Bone marrow (tissue), 2 donors: ENCODE data around the gene PDCL3.
A peak's percentile ranks its signal among the peaks of the same experiment; 100 is the strongest.

Experiments
- DNase-seq, 2 donors: peaks; one replicate each; lab custom pipeline; 2025; lab: John Stamatoyannopoulos, UW

PDCL3 gene

DNA sequence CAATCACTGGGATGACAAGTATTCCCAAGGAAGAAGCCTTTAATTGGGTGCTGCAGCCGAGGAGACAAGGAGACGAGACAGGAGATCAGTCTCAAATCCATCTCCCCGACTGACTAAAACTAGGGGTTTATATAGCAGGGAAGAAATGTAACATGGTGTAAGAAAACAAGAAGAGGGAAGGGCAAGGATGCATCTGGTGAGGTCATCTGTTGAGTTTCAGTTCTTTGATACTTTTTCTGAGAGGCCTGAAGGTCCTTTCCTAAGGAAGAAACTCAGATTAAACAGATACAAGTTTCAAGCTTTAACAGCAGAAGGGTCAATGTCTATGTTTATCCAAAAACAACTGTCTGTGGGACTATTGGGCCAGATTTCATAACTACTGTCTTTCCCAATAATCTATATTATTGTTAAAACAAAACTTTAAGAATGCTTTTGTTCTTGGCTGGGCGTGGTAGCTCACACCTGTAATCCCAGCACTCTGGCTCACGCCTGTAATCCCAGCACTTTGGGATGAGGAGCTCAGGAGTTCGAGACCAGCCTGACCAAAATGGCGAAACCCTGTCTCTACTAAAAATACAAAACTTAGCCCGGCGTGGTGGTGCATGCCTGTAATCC, 2.5 kb upstream of the PDCL3 start:
- DNase-seq: no peak

DNA sequence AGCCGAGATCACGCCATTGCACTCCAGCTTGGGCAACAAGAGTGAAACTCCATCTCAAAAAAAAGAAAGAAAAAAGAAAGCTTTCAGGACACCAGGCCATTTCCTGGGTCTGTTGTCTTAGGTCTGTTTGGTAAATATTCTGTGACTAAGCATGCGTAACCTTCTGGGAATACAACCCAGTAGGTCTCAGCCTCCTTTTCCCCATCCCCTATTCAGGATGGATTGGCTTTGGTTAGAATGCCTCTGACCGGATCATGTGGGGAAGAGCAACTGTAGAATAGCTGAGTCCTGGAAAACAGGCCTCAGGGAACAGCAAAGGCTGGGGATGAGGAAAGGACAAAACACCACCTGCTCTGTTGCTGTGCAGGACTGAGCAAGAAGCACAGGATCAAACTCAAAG, 1.6 kb upstream of the PDCL3 start:
- DNase-seq: no peak

DNA sequence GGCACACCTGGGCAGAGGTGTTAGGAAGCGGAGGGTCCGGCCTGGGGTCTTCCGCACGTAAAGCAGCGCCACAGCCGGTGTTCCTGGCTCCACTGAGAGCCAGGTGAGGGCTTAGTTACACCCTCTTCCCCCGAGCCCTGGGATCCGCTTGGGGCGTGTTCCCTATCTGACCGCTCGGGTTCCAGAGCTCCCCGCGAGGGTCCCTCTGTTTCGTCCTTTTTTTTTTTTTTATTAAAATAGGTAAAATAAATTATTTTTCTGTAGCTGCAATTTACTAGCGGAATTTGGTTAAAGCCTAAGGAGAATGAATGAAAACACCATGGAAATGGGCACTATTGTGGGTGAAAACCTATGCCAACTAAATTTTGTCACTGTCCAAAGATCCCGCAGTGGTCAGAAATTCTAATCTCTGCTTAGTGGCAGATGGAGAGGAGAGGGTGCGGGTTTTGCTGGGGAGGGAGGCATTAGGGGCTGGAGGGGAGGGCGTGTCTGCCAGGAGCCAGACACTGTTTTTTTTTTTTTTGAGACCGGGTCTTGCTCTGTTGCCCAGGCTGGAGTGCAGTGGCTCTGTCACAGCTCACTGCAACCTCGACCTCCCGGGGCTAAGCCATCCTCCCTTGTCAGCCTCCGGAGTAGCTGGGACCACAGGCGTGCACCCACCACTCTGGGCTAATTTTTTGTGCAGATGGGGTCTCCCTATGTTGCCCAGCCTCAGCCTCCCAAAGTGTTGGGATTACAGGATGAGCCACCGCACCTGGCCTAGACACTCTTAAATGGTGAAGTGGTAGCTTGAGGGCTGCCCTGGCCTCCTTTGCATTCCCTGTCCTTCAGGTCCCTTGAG, 834 bp downstream of the PDCL3 start:
- DNase-seq: no peak

DNA sequence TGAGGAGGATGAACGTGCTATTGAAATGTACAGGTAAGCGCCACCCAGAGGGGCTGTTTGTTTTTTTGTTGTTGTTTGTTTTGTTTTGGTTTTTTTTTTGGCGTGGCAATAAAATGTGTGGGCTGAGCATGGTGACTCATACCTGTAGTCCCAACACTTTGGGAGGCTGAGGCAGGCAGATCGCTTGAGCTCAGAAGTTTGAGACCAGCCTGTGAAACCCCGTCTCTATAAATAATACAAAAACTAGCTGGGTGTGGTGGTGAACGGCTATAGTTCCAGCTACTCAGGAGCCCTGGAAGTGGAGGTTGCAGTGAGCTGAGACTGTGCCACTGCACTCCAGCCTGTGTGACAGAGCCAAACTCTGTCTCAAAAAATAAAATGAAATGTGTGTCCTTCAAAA, 6.2 kb downstream of the PDCL3 start:
- no peak for DNase-seq

DNA sequence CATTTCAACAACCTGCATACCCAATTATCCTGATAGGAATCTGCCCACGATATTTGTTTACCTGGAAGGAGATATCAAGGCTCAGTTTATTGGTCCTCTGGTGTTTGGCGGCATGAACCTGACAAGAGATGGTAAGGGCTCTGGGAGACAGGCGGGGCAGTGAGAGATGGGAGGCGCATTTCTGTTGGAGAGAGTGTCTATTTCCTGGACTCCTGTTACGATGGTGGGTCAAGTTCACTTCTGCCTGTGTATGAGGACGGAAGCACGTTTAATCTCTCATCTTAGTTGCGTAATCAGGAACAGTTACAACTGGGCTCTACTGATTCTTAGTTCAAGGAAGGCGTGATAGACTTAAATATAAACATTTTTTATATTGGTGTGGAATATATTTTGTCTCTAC, 8.9 kb downstream of the PDCL3 start:
- DNase-seq: no peak

DNA sequence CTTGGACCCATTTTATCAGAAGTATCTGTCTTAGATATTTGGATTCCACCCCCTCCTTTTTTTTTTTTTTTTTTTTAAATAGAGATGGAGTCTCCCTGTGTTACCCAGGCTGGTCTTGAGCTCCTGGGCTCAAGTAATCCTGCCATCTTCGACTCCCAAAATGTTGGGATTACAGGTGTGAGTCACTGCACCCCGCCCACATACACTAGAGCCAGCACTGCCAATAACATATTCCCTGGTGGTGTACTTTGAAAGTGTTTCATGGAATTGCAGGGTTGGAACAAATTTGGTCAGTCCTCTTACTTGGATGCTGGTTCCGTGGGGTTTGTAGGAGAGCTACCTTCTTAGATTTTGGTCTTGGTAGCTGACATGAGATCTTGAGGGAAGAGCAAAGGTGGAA, 15.0 kb downstream of the PDCL3 start:
- DNase-seq: no peak

DNA sequence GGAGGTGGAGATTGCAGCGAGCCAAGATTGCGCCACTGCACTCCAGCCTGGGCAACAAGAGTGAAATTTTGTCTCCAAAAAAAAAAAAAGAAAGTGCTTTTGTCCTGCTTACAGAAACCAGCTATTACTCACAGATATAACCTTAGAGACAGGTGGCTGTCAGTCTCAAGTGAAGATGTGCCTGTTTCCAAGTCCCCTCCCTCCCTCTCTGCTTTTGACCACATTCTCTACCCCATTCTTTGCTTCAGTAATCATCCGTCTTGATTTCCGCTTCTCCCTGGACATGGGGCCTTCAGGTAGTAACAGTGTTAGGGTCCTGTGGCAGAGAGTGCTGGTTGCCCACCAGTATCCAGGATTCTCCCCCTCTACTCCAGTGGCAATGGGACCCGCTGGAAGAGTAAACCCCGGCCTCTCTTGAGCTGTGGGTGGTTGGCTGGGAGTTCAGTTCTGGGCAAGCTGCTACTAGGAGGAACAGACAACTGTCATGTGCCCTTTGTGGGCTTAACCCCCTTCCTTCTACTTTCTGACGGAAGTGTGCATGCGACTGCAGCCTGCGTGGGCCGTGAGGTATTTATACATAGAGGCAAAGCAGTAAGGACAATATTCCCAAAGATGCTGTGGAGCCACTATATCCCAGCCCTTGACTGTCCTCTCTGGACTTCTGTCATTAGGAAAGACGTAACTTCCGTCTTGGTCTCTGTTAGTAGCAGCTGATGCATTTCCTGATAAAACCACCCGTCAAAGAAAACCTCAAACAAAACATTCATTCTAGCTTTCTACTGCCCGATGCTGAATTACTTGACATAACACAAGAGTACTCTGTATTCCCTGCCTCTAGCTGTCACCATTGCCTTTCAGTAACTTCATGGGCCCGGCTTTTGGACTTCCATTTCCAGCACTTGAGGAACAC, 17.8 kb downstream of the PDCL3 start:
- DNase-seq: peak; percentile 13 to 73

DNA sequence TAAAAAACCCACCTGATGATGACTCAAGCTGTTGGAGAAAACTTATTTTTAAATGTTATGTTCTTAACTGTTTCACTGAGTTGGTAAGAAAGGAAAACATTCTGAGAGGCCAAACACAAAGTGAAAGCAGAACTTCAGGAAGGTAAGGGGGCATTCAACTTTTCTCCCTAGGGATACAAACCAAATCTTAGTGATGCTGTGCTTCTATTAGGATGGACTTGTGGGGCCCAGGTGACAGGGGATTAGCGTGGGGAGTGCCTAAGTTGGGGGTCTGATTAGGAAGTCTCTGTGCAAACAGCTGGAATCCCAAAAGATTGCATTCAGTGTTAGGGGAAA, 18.5 kb downstream of the PDCL3 start:
- DNase-seq: no peak

DNA sequence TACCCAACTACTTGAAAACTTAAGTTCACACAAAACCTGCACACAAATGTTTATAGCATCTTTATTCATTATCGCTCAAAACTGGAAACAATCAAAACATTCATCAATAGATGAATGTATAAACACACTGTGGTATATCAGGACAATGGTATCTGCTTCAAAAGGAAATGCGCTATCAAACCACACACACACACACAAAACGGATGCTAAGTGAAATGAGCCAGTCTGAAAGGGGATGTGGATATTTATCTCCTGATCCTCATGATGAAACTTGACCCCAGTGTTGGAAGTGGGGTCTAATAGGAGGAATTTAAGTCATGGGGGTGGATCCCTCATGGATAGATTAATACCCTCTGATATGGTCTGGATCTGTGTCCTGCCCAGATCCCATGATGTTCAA, 22.0 kb downstream of the PDCL3 start:
- DNase-seq: no peak

DNA sequence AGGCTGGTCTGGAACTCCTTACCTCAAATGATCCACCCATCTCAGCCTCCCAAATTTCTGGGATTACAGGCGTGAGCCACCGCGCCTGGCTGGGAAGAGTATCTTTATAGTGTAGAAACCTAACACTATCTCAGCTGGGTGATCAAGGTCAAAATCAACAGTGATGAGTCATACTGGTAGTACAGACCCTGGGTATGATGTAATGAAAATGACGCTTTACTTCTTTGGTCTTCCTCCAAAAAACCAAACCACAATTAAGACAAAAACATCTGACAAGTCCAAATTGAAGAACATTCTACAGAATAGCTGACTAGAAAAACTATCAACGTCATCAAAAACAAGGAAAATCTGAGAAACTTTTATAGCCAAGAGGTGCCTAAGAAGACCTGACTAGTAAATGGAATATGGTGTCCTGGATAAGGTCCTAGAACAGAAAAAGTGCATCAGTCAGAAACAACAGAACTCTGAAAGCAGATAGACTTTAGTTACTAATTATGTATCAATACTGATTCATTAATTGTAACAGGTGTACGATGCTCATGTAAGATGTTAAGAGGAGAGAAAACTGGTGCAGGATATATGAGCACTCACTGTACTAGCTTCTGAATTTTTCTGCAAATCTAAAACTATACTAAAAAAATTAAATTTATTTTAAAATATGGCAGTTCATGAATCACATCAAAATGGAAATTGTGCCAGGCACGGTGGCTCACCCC, 25.4 kb downstream of the PDCL3 start:
- peak in 1 of 2 donors; percentile 69 for DNase-seq

DNA sequence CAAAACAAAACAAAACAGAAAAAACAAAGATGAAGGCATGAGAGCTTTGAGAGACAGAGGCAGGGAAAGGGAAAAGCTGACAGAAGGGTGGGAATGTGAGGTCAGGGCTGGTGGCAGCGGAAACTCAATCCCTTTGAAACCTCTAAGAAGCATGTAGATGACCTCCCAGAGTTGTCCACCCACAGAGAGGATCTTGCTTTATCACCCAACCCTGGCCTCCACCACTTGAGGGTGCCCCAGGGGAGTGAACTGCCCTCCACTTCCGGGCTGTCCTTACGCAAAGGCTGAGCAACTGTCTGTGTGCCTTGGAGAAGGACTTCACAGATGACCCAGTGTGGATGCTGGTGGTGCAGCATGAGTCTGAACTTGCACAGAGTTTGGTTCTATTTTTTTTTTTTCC, 26.7 kb downstream of the PDCL3 start:
- DNase-seq: no peak

DNA sequence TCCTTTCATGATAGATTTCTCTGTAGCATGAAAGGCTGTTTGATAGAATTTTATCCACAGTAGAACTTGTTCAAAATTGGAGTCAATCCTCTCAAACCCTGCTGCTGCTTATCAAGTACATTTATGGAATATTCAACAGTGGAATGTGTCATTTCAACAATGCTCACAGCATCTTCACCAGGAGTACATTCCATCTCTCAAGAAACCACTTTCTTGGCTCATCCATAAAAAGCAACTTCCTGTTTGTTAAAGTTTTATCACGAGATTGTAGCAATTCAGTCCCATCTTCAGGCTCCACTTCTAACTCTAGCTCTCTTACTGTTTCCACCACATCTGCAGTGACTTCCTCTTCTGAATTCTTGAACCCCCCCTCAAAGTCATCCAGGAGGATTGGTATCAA, 29.4 kb downstream of the PDCL3 start:
- DNase-seq: no peak

DNA sequence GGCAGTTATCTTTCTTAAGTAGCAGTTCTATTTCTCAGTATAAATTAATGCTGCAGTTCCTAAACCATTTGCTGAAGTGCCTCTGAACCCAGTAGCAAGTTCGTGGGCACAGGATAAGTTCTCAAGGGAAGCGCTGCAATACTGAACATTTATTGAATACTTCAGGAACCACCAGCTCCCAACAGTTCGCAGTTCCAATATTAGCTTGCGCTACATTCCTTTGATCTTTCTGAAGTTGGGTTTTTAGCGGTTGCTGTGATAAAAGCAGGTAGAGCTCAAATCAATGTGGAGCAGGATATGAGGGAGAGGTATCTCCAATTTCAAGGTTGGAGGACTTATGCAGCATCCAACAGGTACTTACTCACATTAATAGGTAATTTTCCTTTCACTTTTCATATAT, 33.7 kb downstream of the PDCL3 start:
- no peak for DNase-seq

DNA sequence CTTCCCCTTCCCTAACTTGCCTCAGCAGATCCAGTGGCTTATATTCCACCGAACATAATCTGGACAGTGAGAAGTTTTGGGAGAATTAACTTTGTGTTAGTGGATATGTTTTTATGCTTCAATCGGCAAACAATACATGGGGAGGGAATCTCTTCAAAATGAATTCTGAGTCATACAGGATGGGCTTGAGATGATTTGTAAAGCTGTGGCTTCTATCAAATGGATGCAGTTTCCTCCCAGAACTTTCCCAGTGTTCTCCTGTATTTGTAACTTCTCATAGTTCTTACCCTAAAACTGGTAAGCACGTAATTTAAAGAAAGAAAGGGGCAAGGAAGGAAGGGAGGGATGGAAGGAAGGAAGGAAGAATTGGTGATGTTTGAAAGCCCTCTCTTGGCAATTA, 36.8 kb downstream of the PDCL3 start:
- no peak for DNase-seq

DNA sequence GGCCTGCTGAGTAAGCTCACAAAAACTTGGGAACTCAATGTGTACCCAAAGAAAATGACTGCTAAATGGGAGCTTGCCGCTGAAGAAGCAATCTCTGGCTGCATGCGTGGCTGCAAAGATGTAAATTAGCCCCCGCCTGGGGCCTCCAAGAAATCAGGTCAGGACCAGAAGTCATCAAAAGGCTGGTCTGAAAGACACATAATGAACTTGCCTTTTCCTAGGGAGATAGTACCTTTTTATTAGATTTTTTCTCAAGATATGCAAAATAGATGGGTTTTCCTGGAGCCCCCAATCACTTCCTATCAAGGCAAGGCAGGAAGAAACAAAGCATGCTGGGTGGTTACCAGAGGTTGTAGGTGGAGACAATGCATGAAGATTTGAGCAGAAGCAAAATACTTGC, 38.9 kb downstream of the PDCL3 start:
- DNase-seq: no peak

DNA sequence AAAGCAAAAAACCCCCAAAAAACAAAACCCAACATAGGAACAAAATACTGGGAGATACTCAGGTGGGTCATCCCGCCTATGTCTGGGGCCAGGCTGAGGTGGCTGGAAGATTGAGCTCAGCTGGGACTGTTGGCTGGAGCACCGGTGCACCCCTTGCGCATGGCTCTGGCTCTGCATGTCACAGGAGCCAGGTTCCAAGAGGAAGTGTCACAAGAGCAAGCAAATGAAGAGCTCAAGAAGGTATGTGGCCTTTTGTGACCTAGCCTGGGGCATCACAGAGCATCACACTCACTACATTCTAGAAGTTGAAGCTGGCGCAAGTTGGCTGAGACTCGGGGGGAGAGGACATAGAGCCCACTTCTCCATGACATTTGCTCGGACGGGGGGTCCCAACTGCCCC, 40.6 kb downstream of the PDCL3 start:
- DNase-seq: no peak

DNA sequence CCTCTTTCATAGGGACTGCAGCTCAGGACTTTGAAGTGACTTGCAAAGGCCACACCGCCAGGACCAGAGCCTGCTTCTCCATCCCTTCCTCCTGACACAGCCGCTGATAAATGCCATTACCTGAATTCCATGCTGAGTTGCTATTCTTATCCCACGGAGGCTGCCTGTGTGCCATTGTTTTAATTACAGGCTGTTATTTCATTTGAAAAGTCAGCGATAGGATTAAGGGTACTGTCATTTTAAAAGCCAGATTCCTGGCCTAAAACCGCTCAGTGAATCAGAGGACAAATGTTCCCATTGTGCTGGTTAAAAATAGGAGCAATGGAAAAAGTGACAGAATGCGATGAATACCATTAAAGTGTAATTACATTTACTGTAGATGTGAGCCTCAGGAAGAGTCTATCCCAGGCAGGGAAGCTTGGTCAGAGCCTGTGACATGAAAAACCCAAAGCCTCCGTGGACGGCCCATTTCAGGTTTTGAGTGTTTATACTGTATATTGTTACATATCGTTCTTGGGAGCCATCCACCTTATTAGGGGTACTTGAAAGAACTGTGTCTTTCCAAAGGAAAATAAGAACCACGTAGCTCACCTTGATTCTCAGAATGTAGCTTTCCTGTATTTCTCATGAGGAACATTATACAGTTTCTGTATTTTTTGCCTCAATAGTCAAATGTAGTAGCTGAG, 41.3 kb downstream of the PDCL3 start:
- DNase-seq: no peak

DNA sequence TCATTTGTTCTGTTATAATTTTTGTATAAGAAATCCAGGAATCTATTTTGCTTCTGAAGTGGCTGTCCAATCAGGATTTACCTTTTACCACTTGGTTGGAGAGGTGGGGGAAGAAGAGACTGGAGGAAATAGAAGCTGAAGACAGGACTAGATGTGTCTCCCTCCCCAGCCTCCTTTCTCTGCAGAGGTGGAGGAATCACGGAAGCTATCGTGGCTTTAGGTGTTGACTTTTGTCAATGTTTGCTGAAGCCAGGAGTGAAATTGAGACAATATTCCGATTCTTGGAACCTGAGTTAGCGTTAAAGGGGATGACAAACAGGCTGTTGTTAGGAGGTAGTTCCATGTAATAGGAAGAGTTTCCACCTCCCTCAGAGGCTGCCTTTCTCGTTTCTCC, 43.5 kb downstream of the PDCL3 start:
- no peak for DNase-seq

DNA sequence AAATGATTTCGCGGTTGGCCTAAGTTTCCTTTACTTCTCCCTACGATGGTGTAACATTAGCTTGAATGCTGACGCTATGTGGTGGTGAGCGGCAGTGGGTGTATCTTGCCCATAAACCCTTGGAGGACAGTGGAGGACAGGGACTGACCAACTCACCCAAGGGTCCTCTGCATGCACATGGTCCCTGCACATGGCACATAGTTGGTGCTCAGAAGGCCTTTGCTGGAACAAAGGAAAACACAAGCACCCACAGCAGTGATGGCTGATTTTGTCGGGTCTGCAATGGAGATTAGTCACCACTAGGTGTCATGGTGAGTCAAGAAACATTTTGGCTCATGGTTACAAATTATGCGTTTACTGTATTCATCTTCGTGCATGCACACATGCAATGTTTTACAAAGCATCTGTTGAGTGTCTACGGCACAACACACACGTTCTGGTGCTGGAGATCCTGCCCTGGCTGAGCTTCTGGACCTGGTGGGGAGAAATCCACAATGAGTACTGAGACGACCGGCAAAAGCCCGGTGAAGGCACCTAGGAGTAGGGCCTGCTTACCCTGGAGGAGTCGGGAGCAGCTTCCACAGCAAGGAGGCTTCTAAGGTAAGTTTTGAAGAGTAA, 44.0 kb downstream of the PDCL3 start:
- DNase-seq: no peak

DNA sequence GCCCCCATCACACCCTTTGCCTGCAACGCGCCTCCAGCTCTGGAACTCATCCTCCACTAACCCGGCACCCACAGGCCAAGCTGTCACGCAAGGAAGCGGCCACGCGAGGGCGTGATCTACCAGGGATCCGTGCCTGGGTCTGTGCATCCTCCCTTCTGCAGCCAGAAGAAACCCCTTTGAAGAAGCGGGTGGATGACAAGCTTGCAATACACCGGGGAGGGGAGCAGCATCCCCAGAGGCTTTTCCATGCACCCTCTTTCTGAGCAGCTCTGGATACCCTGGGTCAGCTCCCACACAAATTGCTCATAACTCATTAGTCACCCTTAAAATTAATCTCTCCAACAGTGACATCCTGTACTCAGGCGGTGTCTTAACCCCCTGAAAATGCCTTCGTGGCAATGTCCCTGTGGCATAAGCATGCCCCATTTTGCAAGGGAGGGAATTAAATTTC, 47.6 kb downstream of the PDCL3 start:
- peak in 1 of 2 donors; percentile 26 for DNase-seq
